ENCODE results near the gene AQP1. TPM values are rescaled to one million over a fixed set of nuclear protein-coding genes. Genes with fewer than 3 reads are reported as not detected.

The AQP1 gene
- total RNA-seq, 1 donor from 2014 or later: 243 TPM

DNA sequence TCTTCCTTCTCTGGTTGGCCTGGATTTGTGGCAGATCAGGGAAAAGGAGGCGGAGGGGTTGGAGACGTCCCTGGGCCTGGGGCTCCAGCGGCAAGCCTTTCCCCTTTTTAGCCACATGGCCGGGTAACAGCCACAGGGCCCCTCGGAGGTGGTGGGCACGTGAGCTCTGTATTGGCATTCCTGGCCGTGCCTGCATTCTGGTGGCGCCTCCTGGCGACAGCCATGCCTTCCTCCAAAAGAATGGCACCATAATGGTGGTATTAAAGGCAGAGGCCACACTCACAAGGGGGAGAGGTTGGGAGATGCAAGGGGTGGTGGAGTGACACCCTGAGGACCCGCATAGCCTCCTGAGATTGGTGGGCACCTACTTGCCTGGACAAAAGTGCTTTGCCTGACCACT is 3.0 kb upstream of the AQP1 start:
- H3K9me3 ChIP-seq: no peaks in the 10 kb centered on the region
- TF ChIP-seq POLR2AphosphoS5 (IDR thresholded peaks at IDR 0.05; ENCODE audit: insufficient read depth in 1 of 2, low read depth in 1 of 2): no peak
- TF ChIP-seq POLR2A (IDR thresholded peaks at IDR 0.05): no peak
- TF ChIP-seq, protein P1, sequence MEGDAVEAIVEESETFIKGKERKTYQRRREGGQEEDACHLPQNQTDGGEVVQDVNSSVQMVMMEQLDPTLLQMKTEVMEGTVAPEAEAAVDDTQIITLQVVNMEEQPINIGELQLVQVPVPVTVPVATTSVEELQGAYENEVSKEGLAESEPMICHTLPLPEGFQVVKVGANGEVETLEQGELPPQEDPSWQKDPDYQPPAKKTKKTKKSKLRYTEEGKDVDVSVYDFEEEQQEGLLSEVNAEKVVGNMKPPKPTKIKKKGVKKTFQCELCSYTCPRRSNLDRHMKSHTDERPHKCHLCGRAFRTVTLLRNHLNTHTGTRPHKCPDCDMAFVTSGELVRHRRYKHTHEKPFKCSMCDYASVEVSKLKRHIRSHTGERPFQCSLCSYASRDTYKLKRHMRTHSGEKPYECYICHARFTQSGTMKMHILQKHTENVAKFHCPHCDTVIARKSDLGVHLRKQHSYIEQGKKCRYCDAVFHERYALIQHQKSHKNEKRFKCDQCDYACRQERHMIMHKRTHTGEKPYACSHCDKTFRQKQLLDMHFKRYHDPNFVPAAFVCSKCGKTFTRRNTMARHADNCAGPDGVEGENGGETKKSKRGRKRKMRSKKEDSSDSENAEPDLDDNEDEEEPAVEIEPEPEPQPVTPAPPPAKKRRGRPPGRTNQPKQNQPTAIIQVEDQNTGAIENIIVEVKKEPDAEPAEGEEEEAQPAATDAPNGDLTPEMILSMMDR (IDR thresholded peaks at IDR 0.05): no peak
- H3K4me1 ChIP-seq: peaks cover 52% of the 10 kb centered on the region
- no peaks in the 10 kb centered on the region for H3K27me3 ChIP-seq
- intact Hi-C loops (cut with DNase I): no loop called here
- H3K27ac ChIP-seq: peak overlapping the region; percentile 40
- H3K36me3 ChIP-seq: no peaks in the 10 kb centered on the region
- DNase-seq (ENCODE audit: extremely low spot score in 2 of 2): no peak
- H3K4me3 ChIP-seq: no peak overlapping the region

DNA sequence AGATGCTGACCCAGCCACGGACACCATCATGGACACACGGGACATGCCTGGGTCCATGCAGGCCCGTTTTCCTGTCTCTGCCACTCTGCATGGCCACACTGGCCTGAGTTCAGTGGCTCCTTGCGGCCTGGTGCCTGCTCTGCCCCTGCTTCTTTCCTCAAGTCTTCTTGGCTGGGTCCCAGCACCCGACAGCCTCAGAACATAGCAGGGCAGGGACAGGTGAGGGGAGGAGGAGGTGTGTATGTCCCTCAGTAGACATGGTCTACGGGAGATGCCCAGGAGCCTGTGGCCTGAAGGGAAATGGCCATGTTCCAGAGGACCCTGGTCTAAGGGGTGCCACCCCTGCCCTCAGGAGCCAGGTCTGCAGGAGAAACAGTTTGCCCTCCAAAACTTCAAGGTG is 2.2 kb upstream of the AQP1 start:
- Histone ChIP-seq H3K27me3 (no peaks in the 10 kb centered on the region), H3K27ac (peak overlapping the region; percentile 13), H3K4me1 (peaks cover 53% of the 10 kb centered on the region), H3K9me3 (no peaks in the 10 kb centered on the region), H3K4me3 (no peak overlapping the region), H3K36me3 (no peaks in the 10 kb centered on the region)
- TF ChIP-seq, protein P1 (IDR thresholded peaks at IDR 0.05): no peak
- no peak for TF ChIP-seq POLR2A (IDR thresholded peaks at IDR 0.05)
- TF ChIP-seq POLR2AphosphoS5 (IDR thresholded peaks at IDR 0.05; ENCODE audit: insufficient read depth in 1 of 2, low read depth in 1 of 2): no peak
- intact Hi-C loops (cut with DNase I): no loop called here
- DNase-seq (ENCODE audit: extremely low spot score in 2 of 2): no peak

DNA sequence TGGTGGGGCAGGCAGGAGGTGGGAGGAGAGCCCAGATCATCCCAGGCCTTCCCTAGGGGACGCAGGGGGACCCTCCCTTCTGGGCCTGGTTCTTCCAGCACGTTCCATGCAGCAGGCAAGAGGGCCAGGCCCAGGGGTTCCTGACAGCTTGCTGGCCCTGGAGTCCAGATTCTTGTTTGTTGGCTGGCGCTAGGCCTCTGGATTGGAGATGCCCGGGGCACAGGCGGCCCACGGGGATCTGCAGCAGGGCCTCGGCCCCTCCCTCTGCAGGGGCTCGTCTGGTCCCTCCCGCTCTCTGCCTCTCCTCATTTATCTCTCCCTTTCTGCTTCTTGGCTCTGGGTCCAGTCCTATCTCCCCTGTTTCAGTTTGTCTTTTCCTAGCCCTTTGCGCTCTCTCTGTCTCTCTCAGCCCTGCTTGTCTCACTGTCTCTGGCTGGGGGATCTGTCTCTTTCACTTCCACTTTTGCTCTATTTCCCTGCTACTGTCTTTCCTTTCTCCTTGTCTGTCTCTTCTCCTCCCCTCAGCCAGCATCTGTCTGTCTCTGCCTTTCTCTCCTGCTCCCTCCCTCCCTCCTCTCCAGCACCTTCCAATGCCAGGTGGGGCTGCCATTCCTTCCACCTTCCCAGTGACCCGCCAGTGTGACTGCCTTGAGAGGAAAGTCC is 1.1 kb upstream of the AQP1 start:
- intact Hi-C loops (cut with DNase I): no loop called here
- H3K4me3 ChIP-seq: peak overlapping the region in 1 of 2 donors; percentile 39
- peaks cover 47% of the 10 kb centered on the region for H3K4me1 ChIP-seq
- TF ChIP-seq POLR2AphosphoS5 (IDR thresholded peaks at IDR 0.05; ENCODE audit: insufficient read depth in 1 of 2, low read depth in 1 of 2) (no peak), POLR2A (IDR thresholded peaks at IDR 0.05) (no peak)
- TF ChIP-seq, protein P1 (IDR thresholded peaks at IDR 0.05): no peak
- H3K36me3 ChIP-seq: no peaks in the 10 kb centered on the region
- H3K9me3 ChIP-seq: no peaks in the 10 kb centered on the region
- H3K27ac ChIP-seq: peak overlapping the region; percentile 63
- no peaks in the 10 kb centered on the region for H3K27me3 ChIP-seq
- DNase-seq (ENCODE audit: extremely low spot score in 2 of 2): no peak

DNA sequence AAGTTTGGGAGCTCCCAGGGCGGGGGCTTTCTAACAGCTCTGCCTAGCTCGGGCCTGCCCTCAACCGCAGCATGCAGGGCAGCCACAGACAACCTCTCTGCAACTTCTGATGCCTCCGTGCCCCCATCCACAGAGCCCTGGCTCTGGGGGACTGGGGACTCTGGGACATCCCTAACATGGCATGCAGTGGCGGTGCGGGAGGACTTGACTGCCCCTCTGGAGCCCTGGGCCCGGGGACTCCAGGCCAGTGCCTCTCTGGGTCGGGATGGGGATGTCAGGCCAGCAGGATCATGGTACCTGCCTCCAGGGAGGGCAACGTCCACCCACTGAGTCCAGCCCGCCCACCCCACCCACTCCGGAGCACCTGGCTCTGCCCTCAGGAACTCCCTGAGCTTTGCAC is 520 bp upstream of the AQP1 start:
- no peaks in the 10 kb centered on the region for H3K36me3 ChIP-seq
- peak overlapping the region; percentile 39 to 44 for H3K4me3 ChIP-seq
- intact Hi-C loops (cut with DNase I): no loop called here
- H3K9me3 ChIP-seq: no peaks in the 10 kb centered on the region
- peak overlapping the region; percentile 63 for H3K27ac ChIP-seq
- TF ChIP-seq POLR2A (IDR thresholded peaks at IDR 0.05): no peak
- TF ChIP-seq, protein P1 (IDR thresholded peaks at IDR 0.05): no peak
- no peak for TF ChIP-seq POLR2AphosphoS5 (IDR thresholded peaks at IDR 0.05; ENCODE audit: insufficient read depth in 1 of 2, low read depth in 1 of 2)
- peaks cover 41% of the 10 kb centered on the region for H3K4me1 ChIP-seq
- DNase-seq (ENCODE audit: extremely low spot score in 2 of 2): no peak
- H3K27me3 ChIP-seq: no peaks in the 10 kb centered on the region

DNA sequence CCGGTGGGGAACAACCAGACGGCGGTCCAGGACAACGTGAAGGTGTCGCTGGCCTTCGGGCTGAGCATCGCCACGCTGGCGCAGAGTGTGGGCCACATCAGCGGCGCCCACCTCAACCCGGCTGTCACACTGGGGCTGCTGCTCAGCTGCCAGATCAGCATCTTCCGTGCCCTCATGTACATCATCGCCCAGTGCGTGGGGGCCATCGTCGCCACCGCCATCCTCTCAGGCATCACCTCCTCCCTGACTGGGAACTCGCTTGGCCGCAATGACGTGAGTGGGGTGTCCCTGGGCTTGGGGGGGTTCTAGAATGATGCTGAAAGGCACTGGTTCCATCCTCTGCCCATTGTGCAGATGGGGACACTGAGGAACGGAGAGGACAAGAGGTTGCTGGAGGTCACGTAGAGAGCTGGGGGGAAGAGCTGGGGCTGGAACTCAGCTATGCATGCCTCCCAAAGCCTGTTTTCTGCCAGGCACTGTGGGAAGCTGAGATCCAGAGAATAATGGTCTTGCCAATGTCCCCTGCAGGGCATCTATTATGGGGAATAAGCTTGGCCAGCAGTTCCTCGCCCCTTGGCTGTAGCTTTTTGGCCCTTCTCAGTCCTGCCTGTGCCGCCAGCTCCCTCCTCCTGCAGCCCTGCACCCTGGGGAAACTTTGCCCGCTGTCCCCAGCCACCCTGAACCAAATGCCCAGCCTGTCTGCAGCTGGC is 523 bp downstream of the AQP1 start:
- H3K9me3 ChIP-seq: no peaks in the 10 kb centered on the region
- DNase-seq (ENCODE audit: extremely low spot score in 2 of 2): no peak
- TF ChIP-seq POLR2AphosphoS5 (IDR thresholded peaks at IDR 0.05; ENCODE audit: insufficient read depth in 1 of 2, low read depth in 1 of 2): peak in 1 of 2 donors; percentile 45
- TF ChIP-seq, protein P1 (IDR thresholded peaks at IDR 0.05): no peak
- H3K4me3 ChIP-seq: peak overlapping the region; percentile 39 to 44
- peak overlapping the region; percentile 63 for H3K27ac ChIP-seq
- intact Hi-C loops (cut with DNase I): no loop called here
- no peaks in the 10 kb centered on the region for H3K27me3 ChIP-seq
- H3K4me1 ChIP-seq: peaks cover 31% of the 10 kb centered on the region
- no peaks in the 10 kb centered on the region for H3K36me3 ChIP-seq
